ENCODE measurements around the gene ATP6AP2.

Gene ATP6AP2

GRCh38 chrX:40644821-40645358 lies 64.1 kb downstream of the ATP6AP2 start:
- DNase-seq (ENCODE audit: low read depth), result peak; percentile 37

GRCh38 chrX:40646489-40647306 lies 65.9 kb downstream of the ATP6AP2 start:
- no peak for DNase-seq (ENCODE audit: low read depth)

- DNase-seq (ENCODE audit: low read depth), result peak; percentile 52
These were observed 66.8 kb downstream of the ATP6AP2 start, which contains the start of gene CXorf38 for GRCh38 chrX:40647307-40648197. Gene CXorf38, minus strand, starts transcription at chrX:40647561. Its CDS starts 41 bp downstream, at chrX:40647520.

- no peak for DNase-seq (ENCODE audit: low read depth)
These were observed 71.0 kb downstream of the ATP6AP2 start for GRCh38 chrX:40651620-40652223.

- DNase-seq (ENCODE audit: low read depth), result no peak
These were observed 71.9 kb downstream of the ATP6AP2 start for GRCh38 chrX:40652664-40653063.

- DNase-seq (ENCODE audit: low read depth), result no peak
These were observed 72.8 kb downstream of the ATP6AP2 start for GRCh38 chrX:40653535-40653934.

Data from HS-5 (cell line).